ENCODE results near the gene ZNF384.
"Not testable (repeated sequence)": the region's sequence is repeated elsewhere in the genome, so short reads cannot be mapped to it uniquely, and the experiment has no call there.

ZNF384 gene

DNA sequence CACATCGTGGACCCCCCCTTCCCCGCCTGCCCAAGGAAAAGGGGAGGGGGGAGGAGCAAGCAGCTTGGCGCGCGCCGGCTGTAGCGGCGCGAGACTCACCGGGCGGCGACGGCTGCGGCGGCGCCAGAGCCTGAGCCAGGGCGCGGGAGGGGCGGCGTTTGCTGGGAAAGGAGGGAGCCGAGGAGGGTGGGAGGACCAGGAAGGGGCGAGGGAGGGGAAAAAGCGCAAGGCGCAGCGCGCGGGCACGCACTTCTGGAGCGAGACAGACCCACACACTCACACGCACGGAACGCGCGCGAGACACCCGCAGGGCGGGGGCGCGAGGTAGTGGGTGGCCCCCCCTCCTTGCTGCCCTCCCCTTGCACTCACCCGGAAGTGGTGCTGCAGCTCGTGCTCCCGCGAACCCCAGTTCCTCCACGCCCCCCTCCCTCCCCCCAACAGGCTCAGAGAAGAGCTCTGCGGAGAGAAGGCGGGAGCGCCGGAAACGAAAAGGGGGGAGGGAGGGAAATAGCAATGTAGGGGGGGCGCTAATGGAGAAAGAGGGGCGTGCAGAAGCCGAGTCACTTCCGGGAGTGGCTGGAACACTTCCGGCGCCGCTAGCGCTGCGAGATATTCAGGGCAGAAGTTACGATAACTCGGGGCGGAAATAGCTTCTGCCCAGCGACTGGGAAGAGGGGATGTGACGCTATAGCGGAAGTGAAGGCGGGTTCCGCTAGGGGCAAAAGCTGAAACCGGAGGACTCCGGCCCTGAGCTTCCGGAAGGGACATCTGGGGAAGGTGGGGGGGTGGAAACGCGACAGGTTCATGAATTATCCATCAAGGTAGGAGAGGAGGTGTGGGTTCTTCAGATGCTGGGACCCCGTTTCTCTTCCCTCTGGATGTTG, at the start of gene ZNF384:
Gene ZNF384 (minus strand): TSS at position 377 of the 884 bp plus-strand sequence. CDS start 9,855 bp downstream, outside the sequence.
- peak; percentile 97 for DNase-seq (ENCODE audit: low spot score)

DNA sequence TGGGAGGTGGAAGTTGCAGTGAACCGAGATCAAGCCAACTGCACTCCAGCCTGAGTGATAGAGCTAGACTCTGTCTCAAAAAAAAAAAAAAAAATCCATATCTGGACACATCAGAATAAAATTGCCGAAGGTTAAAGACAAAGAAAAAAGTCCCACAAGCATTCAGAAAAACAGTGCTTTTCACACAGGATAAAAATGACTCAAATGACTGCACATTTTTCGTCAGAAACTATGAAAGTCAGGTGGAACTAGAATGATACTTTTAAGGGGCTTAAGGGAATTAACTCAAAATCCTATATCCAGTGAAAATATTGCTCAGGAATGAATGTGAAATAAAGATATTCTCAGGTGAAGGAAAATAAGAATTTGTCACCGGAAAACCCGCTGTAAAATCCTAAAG, 47.6 kb upstream of the ZNF384 start:
- no peak for DNase-seq (ENCODE audit: low spot score)

DNA sequence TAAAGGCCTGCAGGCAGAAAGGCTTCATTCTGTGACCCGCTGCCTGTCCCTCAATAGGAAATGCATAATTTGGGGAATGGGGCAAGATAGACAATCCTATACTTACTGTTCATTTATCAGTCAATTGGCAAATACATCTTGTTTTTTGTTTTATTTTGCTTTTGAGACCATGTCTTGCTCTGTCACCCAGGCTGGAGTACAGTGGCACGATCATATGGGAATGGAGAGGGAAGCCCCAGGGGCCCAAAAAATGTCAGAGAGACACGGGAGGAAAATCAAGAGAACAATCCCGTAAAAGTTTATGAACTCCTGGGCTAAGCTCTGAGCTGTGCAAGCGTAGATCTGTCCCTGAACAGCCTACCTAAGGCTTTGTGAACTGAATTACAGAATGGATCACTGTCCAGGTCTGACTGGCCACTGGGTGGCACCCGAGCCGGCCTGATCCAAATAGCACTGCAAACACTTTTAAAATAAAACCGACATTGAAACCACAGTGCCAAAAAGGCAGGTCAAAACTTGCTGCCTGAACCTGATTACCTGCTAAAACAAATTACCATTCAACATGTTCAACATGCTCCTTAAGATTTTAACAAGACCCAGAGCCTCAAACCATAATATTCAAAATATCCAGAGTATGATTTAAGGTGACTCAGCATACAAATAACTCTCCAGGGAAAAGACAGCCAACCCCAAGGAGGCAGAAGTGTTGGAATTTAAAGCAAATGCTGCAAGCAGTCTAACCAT, 46.4 kb upstream of the ZNF384 start:
- DNase-seq (ENCODE audit: low spot score), result peak; percentile 68

DNA sequence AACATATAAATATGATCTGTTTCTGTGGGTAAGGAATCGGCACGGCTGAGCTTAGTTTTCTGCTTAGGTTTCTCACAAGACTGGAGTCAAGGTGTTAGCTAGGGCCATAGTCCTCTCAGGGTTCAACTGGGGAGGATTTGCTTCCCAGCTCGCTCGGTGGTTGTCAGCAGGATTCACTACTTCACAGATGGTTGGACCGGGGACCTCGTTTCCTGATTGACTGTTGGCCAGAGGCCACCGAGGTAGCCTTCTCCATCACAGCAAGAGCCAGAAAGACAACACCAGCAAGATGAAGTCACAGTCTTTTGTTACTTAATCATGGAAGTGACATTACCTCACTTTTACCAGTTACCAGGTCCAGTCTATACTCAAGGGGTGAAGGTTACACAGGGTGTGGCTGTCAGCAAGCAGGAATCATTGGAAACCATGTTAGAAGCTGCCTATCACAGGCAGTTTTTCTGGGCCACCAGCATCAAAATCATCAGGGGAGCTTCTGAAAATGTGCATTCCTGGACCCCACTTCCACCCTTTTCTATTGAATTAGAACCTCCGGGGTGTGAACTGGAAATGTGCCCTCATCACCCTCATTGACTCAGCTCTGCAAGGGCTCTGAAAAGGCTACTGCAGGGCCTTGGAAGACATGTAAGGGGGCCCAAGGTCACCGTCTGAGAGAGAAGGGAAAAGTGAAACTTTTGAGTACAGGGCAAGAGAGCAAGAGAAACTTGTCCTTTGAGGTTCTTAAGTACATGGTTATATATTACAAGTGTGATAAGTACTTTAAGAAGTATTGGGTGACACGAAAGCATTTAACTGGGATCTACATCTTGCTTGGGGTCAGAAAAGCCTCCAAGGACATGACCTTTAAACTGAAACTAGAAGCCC, 45.6 kb upstream of the ZNF384 start:
- DNase-seq (ENCODE audit: low spot score), result no peak

DNA sequence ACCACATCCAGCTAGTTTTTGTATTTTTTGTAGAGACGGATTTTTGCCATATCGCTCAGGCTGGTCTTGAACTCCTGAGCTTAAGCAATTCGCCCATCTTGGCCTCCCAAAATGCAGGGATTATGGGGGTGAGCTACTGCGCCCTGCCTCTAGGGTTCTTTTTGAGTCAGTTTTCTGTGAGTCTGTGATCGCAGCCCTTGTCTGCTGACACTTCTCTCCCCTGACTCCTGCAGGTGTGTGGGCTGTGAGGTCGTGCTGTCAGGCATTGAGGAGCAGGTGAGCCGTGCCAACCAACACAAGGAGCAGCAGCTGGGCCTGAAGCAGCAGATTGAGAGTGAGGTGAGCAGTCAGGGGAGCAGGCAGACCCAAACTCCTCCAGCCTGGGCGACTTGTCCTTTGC, 41.0 kb upstream of the ZNF384 start:
- DNase-seq (ENCODE audit: low spot score), result no peak

DNA sequence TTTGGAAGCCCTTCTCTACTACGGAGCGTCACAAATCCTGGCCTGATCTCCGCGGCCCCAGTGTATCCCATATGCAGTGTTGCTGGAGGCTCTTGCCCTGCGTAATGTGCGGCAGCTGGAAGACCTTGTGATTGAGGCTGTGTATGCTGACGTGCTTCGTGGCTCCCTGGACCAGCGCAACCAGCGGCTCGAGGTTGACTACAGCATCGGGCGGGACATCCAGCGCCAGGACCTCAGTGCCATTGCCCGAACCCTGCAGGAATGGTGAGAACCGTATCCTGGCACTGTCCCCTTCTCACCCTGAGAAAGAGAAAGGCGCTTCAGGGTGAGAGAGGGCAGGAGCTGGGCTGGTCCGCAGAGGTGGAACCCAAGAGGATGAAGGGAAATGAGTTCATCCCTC, 40.0 kb upstream of the ZNF384 start:
- DNase-seq (ENCODE audit: low spot score), result no peak

DNA sequence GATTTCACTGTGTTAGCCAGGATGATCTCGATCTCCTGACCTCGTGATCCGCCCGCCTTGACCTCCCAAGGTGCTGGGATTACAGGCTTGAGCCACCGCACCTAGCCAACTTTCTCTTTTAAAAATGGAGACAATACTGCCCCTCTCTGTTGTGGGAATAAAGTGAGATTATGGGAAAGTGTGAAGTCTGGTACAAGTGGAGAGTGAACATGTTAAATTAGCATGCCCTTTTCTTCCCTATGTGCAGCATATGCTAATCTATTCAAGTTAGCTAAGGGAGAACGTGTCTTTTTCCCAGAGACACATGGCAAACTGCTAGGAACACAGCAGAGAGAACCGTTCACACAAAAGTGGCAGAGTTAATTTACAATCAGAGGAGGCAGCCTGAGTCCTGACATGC, 36.2 kb upstream of the ZNF384 start:
- DNase-seq (ENCODE audit: low spot score), result no peak

DNA sequence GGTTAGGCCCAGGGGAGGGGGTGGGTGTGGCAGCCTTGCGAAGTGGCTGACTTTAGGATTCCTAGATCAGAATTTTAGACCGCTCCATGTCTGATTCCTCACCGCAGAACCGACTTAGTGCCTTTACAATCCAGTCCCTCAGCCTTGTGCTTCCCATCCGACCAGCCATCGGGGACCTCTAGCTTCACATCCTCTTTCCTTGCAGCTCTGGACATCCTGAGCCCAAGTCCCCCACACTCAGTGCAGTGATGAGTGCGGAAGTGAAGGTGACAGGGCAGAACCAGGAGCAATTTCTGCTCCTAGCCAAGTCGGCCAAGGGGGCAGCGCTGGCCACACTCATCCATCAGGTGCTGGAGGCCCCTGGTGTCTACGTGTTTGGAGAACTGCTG, 35.2 kb upstream of the ZNF384 start:
- DNase-seq (ENCODE audit: low spot score), result no peak

DNA sequence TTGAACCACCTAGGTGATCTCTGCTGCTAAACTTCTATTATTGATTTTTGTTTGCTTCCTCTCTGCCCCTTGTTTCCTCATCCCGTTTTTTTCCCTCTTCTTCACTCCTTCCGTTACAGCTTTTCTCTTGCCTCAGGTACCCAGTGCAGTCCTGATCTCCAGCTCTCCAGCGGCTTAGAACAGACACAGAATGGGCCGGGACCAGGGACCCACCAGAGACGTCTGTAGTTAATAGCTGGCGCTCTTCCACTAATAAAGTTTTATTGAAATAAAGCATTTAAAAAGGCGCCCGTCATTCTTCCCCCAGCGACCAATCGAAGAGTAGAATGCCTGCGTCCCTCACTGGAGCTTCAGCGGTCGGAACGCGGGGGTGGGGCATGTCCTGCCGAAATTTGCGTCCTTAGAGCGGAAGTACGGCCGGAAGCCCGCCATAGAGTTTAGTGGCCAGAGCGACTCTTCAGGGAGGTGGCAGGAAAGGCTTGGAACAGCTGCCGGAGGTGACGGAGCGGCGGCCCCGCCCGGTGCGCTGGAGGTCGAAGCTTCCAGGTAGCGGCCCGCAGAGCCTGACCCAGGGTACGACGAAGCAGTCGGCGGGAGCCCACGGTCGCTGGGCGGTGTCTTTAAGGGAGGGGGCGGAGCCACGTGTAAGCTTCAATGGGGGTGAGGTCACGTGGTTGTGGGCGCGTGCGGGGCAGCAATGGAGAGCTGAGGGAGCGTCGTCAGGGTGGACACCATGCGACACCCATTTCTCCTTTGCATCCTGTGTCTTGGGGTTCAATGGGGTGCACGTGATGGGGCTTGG, 34.6 kb upstream of the ZNF384 start, which contains the start of gene COPS7A:
Gene COPS7A (plus strand): TSS at position 440 of the 802 bp plus-strand sequence. CDS start 611 bp downstream, outside the sequence.
- DNase-seq (ENCODE audit: low spot score), result peak; percentile 97

DNA sequence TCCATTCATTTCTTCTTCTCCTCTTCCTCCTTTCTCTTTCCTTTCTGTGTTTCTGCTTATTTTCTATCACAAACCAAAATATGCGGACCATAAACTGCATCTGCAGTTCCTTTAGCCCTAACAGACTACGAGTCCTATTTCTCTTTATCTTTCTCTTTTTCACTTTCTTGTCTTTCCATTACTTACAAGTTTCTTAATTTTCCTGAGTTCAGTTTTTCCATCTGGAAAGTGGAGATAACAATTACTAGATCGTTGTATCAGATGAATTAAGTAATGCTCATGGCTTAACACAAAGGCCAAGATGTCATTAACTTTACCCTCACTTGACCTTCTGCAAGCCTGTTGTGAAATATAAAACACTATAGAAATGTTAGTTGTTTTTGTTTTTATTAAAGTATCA, 33.7 kb upstream of the ZNF384 start:
- DNase-seq (ENCODE audit: low spot score), result no peak

DNA sequence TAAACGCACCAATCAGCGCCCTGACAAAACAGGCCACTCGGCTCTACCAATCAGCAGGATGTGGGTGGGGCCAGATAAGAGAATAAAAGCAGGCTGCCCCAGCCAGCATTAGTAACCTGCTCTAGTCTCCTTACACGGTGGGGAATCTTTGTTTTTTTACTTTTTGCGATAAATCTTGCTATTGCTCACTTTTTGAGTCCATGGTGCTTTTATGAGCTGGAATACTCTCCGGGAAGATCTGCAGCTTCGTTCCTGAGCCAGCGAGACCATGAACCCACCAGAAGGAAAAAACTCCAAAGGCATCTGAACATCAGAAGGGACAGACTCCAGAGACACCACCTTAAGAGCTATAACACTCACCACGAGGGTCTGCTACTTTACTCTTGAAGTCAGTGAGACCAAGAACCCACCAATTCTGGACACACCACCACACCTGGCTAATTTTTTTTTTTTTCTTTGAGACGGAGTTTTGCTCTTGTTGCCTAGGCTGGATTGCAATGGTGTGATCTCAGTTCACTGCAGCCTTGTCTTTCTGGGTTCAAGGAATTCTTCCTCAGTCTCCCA, 27.8 kb upstream of the ZNF384 start:
- DNase-seq (ENCODE audit: low spot score), result no peak

DNA sequence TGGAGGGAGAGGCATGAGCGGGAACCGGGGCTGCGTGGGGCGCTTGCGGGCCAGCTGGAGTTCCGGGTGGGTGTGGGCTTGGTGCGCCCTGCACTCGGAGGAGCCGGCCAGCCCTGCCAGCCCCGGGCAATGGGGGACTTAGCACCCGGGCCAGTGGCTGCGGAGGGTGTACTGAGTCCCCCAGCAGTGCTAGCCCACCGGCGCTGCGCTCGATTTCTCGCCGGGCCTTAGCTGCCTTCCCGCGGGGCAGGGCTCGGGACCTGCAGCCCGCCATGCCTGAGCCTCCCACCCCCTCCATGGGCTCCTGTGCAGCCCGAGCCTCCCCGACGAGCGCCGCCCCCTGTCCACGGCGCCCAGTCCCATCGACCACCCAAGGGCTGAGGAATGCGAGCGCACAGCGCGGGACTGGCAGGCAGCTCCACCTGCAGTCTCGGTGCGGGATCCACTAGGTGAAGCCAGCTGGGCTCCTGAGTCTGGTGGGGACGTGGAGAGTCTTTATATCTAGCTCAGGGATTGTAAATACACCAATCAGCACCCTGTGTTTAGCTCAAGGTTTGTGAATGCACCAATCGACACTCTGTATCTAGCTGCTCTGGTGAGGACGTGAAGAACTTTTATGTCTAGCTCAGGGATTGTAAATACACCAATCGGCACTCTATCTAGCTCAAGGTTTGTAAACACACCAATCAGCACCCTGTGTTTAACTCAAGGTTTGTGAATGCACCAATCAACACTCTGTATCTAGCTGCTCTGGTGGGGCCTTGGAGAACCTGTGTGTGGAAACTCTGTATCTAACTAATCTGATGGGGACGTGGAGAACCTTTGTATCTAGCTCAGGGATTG, 27.1 kb upstream of the ZNF384 start:
- DNase-seq (ENCODE audit: low spot score), result not testable (repeated sequence)

DNA sequence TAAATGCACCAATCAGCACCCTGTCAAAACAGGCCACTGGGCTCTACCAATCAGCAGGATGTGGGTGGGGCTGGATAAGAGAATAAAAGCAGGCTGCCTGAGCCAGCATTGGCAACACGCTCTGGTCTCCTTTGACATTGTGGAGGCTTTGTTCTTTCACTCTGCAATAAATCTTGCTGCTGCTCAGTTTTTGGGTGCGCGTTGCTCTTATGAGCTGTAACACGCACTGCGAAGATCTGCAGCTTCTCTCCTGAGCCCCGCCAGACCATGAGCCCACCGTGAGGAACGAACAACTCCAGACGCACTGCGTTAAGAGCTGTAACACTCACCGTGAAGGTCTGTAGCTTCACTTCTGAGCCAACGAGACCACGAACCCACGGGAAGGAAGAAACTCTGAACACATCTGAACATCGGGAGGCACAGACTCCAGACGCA, 19.8 kb upstream of the ZNF384 start:
- DNase-seq (ENCODE audit: low spot score), result no peak

DNA sequence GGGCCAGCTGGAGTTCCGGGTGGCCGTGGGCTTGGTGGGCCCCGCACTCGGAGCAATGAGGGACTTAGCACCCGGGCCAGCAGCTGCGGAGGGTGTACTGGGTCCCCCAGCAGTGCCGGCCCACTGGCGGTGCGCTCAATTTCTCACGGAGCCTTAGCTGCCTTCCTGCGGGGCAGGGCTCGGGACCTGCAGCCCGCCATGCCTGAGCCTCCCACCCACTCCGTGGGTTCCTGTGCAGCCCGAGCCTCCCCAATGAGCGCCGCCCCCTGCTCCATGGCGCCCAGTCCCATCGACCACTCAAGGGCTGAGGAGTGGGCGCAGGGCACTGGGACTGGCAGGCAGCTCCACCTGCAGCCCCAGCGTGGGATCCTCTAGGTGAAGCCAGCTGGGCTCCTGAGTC, 19.2 kb upstream of the ZNF384 start:
- not testable (repeated sequence) for DNase-seq (ENCODE audit: low spot score)

DNA sequence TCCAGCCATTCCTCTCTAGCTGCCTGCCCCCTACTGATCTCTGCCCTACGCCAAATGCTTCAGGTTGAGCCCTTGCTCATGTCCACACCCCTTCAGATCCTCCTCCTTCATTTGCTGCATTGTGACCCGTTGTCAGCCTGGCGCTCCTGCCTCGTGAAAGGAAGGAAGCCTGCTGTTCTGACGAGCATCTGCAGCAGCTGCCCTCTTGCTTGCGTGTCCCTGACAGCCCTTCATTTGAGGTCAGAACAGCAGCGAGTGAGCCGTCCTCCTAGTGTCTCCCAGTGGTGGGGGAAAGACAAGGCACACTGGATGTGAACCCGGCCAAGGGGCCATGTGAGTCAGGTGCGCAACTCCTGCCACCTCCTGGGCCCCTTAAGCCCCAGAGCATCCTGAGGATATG, 14.5 kb upstream of the ZNF384 start:
- DNase-seq (ENCODE audit: low spot score), result no peak

DNA sequence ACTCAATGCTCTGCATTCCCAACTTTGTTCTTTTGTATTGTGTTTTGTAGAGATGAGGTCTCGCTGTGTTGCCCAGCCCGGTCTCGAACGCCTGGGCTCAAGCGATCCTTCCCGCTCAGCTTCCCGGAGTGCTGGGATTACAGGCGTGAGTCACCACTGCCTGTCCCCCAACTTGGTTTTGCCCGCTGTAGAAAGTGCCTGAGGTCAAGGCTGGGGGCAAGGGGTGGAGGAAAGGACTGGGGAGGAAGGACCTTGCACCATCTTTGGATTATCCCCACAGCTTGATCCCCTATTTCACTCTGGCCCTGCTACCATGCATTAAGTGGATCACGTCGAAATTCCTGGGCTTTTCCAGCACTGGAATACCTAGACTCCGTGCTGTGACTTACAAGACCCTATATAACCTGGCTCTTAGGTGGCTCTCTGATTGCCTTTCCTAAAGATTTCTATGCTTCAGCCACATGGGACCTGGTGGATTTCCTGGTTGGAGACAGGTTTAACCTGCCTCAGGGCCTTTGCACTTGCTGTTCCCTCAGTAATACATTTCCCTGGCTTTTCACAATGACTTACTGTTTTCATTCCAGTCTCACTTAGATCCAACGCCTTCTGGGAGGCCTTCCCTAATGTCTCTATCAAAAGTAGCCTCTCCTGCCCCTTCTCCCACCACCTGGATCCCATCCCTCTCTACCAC, 12.0 kb upstream of the ZNF384 start:
- DNase-seq (ENCODE audit: low spot score), result no peak

DNA sequence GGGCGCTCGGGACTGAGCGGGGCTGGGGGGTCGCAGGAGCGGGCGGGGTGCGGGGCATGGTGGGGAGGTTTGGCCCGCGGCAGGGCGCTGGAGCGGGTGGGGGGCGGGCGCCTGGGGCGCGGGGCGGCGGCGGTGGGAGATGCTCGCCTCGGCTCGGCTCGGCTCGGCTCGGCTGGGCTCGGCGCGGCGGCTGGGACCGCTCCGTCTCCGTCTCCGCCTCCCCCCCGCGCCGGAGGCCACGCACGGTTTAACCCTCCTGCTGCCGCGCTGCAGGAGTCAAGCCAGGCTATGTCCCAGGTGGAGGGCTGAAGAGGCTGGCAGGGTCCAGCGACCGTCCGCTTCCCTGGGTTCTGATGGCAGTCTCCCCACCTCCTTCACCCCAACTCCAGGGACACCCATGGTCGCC, 11.5 kb upstream of the ZNF384 start, which contains the start of gene PIANP:
Gene PIANP (minus strand): TSS at position 170 of the 406 bp plus-strand sequence. CDS start 2,754 bp downstream, outside the sequence.
- DNase-seq (ENCODE audit: low spot score), result peak; percentile 76

DNA sequence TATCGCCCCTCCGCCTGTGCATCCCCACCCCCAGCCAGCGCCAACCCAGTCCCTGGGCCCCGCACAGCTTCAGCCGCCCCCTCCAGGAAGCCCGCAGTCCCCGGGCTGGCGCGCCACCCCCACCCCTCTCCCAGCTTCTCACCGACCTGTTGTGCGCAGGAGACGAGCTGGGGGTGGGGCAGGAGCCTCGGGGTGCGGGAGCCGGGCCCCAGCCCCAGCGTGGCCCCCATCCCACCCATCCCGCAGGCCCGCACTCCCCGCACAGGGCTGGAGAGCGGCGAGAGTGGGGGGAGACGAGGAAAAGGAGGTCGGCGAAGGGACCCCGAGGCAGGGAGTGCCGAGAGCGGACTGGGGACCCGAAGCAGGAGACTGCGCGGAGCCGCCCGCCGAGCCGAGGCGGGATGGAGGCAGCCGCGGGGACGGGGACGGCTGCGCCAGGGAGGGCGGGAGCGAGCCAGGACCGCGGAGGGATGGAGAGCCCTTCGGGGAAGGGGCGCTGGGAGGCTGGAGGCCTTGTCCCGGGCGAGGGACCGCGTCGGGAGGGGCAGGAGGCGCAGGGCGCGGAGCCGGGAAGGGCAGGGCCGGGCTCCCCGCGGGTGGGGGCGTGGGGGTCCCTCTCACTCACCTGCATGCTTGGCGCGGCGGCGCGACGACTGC, 10.9 kb upstream of the ZNF384 start:
- peak; percentile 60 for DNase-seq (ENCODE audit: low spot score)
